GM13977 (cell line): Measurements from ENCODE around the gene SFMBT2.

Source experiments
- DNase-seq: peaks from one replicate; pipeline ENCODE4 v3.0.0; 2012; ENCODE audit warnings: low spot score
- CTCF ChIP-seq: IDR thresholded peaks from 2 replicates; pipeline ENCODE4 v1.5.1; 2012; ENCODE audit warnings: mild to moderate bottlenecking, control low read depth; ENCODE audit not compliant: insufficient read depth; ENCODE audit errors: extremely low read depth, missing control alignments
- in situ Hi-C: fragments of 300-500 bp; cut with MboI; formaldehyde crosslinking; loops from one replicate; pipeline ENCODE4 v1.12.0; 2022; ENCODE audit warnings: low sequenced_read_pairs, low pct_unique_long_range_greater_than_20kb, mixed read lengths, inconsistent platforms; ENCODE audit not compliant: unreplicated experiment

The SFMBT2 gene

GRCh38 chr10:7354330-7355047, 56.3 kb downstream of the SFMBT2 start:
- in situ Hi-C loops, result no loop called here
- DNase-seq, result no peak
- TF ChIP-seq CTCF, result no peak

- in situ Hi-C loops, result no loop called here
- no peak for TF ChIP-seq CTCF
- DNase-seq, result no peak
These were observed 58.9 kb downstream of the SFMBT2 start for GRCh38 chr10:7351894-7352293.

- no peak for DNase-seq
- TF ChIP-seq CTCF, result no peak
- in situ Hi-C loops, result no loop called here
These were observed 60.2 kb downstream of the SFMBT2 start for GRCh38 chr10:7350541-7351195.

GRCh38 chr10:7345717-7346116, 65.1 kb downstream of the SFMBT2 start:
- TF ChIP-seq CTCF, result no peak
- in situ Hi-C loops, result no loop called here
- DNase-seq, result no peak

GRCh38 chr10:7343040-7343439, 67.8 kb downstream of the SFMBT2 start:
- in situ Hi-C loops, result no loop called here
- TF ChIP-seq CTCF, result no peak
- no peak for DNase-seq

- DNase-seq, result no peak
- in situ Hi-C loops, result no loop called here
- no peak for TF ChIP-seq CTCF
These were observed 70.5 kb downstream of the SFMBT2 start for GRCh38 chr10:7340179-7340874.
